ENCODE measurements around the gene ZNF407.
"Not testable (repeated sequence)": the region's sequence is repeated elsewhere in the genome, so short reads cannot be mapped to it uniquely, and the experiment has no call there.

Gene ZNF407

DNA sequence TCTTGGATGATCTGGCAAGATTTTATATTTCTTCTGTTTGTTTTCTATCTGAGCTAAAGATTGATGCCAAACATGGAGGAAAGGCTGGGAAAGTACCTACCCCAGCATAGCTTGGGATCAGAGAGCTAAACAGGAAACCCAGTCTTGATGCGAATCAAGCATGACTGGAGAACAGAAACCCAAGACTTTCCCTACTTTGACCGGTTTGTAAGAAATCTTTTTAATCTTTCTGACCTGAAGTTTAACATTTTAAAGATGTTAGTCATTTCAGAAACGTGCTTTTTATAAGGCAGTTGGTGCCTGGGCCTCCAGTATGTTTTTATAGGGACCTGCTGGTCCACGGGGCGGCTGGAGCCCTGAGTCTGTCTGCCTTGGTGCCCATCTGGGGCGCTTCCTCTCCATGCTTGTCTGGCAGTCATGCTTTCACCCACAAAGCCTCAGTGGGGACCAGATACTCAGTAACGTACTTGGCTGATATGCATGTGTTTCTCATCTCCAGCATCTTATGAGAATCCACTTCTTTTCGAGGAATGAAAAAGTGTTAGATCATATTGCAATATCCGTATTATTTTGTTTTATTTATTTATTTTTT is 344.7 kb downstream of the ZNF407 start:
- FAIRE-seq, result no peak

DNA sequence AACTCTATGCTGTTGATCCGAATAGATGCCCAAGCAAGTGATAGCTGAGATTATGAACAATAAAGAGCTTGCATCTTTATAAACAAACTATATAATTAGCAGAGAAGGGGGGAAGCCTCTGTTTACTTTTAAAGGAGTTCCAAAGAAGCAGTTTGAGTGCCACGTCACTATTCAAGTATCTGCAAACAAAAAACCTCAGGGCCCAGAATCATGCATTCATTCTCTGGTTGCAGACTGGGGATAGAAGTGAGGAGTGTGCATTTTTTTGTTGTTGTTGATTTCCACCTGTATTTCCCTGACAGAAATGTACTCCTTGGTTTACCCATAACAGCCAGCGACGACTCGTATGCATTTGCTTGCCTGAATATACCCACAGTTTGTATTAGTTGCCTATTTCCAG is 347.0 kb downstream of the ZNF407 start:
- no peak for FAIRE-seq

DNA sequence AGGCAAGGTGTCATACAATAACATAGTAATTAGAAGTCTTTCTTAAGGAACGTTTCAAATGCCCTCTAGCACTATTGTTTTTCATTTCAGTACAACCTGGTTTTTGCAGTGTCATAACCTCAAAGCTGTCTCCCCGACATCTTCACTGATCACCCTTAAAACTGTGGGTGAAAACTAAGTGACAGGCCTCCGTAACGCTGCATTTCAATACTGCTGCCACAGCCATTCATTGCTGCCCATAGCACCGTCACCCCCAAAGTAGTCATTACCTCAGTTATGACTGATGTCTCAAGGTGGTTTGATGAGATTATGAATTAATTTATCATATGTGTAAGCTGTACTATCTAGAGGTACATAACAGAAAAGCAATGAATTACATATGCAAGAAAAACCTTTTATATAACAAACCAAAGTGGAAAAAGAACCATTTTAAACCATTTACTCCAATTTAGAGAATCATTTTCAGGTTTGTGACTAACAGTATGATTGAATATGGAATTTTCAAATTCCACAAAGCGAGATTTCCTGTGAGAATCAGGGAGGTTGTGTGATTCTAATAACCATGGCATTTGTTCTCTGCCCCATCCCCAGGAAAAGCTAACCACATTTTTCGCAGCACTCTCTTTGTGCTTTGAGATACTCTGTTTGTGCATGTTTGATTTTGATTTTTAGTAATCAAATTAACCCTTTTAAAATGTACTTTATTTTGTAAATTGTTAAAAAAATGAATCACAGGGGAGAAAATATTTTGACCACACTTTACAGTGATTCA is 348.3 kb downstream of the ZNF407 start:
- FAIRE-seq, result no peak

DNA sequence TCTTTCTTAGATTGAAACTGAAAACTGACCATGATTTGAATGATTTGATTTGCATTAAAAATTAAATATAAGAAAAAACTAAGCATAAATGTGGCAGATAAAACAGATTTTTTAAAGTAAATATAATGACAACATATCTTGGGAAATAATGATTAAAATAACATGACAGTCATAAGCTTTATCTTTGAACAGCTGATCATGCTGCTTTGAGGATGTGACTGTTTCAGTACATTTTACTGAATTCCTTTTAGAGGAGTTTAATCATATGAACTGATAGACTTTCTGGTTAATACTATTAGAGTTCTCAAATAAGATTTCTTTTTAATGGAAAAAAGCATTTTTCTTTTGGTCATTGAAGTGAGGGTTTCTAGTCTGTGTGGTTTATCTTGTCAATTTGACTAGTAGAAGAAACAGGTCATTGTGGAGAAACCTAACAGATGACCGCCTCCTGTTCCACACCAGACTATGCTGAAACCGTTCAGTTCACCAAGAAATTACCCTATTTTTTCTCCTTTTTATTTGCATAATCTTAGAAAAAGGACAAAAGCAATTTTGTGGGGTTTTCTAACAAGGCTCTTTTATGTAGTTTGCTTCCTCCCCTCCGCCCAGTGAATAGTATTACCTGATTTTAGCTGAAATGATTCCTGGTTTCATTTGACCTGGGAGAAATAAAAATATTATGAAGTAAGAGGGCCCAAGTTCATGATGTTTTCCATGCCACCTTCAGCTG is 349.1 kb downstream of the ZNF407 start:
- FAIRE-seq, result no peak

- FAIRE-seq, result no peak
Measured at GRCh38 chr18:74947417-74947816, 349.7 kb downstream of the ZNF407 start.

- no peak for FAIRE-seq
Measured at GRCh38 chr18:74947875-74948274, 350.2 kb downstream of the ZNF407 start.

- FAIRE-seq, result no peak
Measured at GRCh38 chr18:74949611-74950010, 351.9 kb downstream of the ZNF407 start.

- no peak for FAIRE-seq
Measured at GRCh38 chr18:74950479-74950878, 352.8 kb downstream of the ZNF407 start.

- FAIRE-seq, result no peak
Measured at GRCh38 chr18:74951165-74951760, 353.6 kb downstream of the ZNF407 start.

DNA sequence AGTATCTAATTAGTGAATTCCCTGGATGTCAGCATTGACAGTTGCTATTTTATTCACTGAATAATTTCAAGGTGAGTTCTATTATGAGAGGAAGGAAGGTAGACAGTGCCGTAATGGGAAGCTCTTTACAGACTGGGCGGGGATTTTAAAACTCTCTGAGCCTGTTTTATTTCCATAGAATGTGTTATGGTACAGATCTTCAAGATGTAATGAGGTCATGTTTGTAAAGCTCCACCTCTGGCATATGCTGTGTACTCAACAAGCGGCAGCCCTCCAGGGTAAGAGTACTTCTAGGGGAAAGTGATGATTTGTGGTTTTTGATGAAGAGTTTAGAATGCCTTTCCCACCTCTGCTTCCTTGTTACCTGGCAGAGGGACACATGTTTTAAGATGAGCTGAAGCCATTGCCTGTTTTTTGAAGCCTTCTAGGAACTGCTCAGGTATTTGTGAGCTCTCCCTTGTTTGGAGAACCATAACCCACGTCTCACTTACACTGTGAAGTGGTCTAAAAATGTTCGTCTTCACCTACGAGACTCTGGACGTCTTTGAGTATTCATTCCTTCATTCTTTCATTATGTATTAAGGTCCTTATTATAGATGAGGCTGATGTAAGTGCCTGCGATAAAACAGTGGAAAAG is 360.0 kb downstream of the ZNF407 start:
- no peak for FAIRE-seq

DNA sequence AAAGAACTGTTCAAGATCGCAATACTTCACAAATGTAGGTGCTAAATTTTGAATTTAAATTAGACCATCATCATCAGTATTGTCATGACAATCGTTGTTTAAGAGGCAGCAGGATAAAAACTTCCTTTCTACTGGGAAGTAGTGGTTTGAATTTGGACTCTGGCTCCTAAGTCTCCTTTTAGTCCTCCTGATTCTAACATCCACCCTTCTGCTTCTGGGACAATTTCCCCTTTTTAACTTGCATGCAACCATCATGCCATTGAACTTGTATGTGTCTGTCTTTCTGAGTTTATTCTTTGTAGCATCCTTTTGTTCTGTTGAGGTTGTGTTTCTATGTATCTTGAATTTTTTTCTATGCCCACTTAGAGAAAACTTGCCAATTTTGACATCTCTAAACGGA is 361.5 kb downstream of the ZNF407 start:
- no peak for FAIRE-seq

- FAIRE-seq, result no peak
Measured at GRCh38 chr18:74961596-74961995, 363.9 kb downstream of the ZNF407 start.

- no peak for FAIRE-seq
Measured at GRCh38 chr18:74963820-74964446, 366.3 kb downstream of the ZNF407 start.

GRCh38 chr18:74965682-74966081 is 368.0 kb downstream of the ZNF407 start:
- FAIRE-seq, result no peak

- no peak for FAIRE-seq
Measured at GRCh38 chr18:74967438-74967837, 369.8 kb downstream of the ZNF407 start.

- FAIRE-seq, result no peak
Measured at GRCh38 chr18:74967979-74968378, 370.3 kb downstream of the ZNF407 start.

DNA sequence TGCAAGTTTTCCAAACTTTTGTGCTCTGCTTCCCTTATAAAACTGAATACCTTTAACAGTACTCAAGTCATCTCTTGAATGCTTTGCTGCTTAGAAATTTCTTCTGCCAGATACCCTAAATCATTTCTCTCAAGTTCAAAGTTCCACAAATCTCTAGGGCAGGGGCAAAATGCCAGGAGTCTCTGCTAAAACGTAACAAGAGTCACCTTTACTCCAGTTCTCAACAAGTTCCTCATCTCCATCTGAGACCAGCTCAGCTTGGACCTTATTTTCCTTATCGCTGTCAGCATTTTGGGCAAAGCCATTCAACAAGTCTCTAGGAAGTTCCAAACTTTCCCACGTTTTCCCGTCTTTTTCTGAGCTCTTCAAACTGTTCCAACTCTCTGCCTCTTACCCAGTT is 373.7 kb downstream of the ZNF407 start:
- FAIRE-seq, result not testable (repeated sequence)

DNA sequence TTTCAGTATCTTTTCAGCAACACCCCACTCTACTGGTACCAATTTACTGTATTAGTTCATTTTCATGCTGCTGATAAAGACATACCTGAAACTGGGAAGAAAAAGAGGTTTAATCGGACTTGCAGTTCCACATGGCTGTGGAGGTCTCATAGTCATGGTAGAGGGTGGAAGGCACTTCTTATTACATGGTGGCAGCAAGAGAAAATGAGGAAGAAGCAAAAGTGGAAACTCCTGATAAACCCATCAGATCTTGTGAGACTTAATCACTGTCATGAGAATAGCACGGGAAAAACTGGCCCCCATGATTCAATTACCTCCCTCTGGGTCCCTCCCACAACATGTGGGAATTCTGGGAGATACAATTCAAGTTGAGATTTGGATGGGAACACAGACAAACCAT is 374.1 kb downstream of the ZNF407 start:
- FAIRE-seq, result not testable (repeated sequence)

DNA sequence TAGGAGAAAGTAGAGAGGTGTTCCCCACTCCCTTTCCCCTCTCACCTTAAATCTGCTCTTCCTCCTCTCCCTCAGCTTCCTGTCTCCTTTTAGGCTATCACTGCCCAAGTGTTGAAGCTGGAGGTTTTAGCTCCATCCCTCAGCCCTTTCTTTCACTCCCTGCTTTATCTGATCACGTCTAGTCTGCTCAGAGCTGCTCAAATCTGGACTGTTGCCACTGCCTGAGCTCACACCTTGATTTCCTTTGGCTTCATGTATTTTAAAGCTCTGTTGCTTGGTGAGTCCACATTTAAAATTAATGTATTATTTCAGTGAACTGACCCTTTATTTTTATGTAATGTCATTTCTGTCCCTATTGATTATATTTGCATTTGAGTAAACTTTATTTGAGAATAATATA is 374.7 kb downstream of the ZNF407 start:
- FAIRE-seq, result no peak

- no peak for FAIRE-seq
Measured at GRCh38 chr18:74975001-74975400, 377.3 kb downstream of the ZNF407 start.

GRCh38 chr18:74976331-74976909 is 378.8 kb downstream of the ZNF407 start:
- FAIRE-seq, result no peak

DNA sequence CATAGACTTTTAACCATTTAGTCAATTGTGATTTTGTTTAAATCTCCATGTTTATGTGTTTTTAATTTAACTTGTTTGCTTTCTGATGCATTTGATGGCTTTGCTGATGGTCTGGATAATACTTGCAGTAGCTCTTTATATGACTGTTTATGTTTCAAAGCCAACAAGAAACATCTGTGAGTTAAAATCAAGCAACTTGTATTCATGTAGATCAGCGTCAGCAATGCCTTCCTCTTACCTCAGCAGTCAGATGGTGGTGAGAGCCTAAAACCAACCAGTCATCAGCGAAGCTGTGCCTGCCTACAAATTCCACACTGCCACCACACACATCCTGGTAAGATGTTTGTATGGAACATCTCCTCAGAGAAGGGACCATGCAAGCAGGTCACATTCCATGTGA is 379.4 kb downstream of the ZNF407 start:
- FAIRE-seq, result no peak

All from TTC549 (cell line).